Measurements from ENCODE around the gene RAPGEF6.
A peak's percentile ranks its signal among the peaks of the same experiment; 100 is the strongest.

Gene RAPGEF6

DNA sequence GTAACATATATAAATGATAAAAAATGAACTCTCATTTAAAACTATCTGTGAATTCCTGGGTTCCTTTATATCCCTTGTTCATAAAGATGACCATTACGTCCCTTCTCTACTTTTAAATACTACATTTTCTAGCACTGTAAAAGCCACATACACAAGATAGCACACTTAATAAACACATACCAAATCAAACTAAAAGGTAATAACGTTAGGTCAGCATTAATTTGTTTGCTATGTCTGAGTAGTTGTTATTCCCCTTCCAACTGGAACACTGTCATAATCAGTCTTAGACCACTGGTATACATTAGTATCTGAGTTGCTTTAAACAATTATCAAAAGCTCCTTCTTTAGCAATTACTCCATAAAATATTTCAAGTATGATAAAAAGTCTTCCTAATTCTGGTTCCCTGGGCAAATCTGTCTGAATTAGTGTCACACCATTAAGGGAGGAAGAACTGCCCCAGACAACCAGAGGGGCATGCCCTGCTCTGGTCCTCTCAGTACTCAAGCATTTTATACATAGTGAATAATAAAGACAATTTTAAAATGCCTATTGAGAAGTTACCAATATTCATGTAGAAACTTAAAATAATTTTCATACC lies 98.1 kb downstream of the RAPGEF6 start:
- no peak for DNase-seq

DNA sequence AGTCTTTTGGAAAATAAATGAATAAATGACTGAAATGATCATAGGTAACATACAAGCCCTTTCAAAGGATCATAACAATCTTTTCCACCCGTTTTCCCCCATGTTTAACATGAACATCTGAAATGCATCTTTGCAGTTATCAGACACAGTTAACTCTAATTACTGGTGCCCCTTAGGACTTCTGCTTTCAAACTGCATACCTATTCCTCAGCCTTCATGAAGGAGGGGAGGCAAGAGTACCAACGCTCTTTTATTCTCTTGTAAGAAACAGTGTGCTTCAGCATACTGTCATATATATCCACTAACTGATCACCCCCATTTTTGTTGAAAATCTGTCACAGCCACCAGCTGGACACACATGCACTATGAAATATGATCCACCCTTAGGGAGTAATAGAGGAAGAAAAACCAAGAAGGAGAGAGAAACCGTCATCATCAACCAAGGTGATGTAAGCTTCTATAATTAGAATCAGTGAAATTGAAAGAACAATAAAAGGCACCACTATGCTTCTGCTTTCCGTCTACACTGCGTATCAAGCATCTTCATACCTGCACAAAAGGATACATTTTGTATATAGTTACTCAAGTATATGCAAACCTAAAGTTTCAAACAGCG lies 98.7 kb downstream of the RAPGEF6 start:
- DNase-seq, result peak; percentile 48

DNA sequence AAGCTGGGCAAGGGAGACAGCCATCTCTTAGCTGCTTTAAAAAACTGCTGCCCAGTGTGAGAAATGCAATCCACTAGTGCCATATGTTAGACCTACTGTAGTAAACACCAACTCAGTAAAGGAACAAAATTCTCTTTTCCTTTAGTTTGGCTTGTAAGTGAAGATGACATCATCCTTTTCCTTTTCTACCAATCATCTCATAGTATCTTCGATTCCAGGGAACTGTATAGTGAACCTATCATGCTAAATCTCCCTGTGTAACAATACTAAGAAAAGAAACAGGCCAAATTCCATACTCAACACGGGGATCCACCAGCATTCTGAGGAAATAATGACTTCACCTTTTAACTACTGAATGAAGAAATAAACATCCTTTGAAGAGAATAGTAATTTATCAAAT lies 100.1 kb downstream of the RAPGEF6 start:
- DNase-seq, result no peak

- peak; percentile 34 for DNase-seq
Observed at GRCh38 chr5:131533836-131534235, 101.2 kb downstream of the RAPGEF6 start.

GRCh38 chr5:131532031-131532640 lies 102.9 kb downstream of the RAPGEF6 start:
- no peak for DNase-seq

GRCh38 chr5:131530706-131531331 lies 104.2 kb downstream of the RAPGEF6 start:
- DNase-seq, result no peak

- peak; percentile 63 for DNase-seq
Observed at GRCh38 chr5:131528682-131529081, 106.3 kb downstream of the RAPGEF6 start.

DNA sequence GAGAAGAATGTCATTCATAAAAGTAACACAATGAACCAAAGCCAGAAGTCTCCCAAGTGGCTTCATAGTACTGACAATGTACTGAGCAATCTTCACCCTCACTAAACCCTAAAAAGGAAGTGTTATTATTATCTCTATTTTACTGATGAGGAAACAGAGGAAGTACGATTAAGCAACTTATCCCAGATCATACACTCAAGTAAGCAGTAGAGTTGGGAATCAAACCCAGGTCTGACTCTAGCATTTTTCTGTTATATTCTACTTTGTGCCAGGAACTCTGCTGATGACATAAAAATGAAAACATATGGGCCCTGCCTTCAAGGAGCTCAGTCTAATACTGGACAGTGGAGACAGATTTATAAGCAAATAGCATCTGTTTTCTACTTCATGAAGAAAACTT lies 109.2 kb downstream of the RAPGEF6 start:
- peak; percentile 42 for DNase-seq

- DNase-seq, result no peak
Observed at GRCh38 chr5:131524431-131524830, 110.6 kb downstream of the RAPGEF6 start.

DNA sequence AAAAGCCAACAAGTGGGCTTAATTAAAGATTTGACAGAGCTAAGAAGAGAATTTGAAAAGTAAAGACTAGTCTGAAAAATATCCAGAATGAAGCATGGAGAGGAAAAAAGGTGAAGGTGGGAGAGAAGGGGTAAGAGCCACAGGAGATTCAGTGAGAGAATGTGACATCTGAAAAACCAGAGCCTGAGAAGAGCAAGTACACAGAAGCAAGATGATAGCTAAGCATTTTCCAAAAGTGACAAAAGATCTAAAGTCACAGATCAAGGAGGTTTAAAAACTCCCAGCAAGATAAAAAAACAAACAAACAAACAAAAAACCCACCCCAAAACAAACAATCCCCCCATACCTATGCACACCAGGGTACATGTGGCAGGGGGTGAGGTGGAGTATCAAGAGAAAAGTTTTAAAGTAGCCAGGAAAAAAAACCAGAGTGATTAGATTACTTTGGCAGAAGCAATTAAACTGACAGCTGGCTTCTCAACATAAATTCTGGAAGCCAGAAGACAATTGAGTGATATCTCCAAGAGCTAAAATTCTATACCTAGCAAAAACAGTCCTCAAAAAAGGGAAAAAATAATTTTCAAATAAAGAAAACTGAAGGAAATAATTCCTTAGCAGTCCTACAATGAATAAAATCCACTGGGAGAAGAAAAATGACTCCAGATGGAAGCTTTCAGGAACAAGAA lies 111.4 kb downstream of the RAPGEF6 start:
- no peak for DNase-seq

DNA sequence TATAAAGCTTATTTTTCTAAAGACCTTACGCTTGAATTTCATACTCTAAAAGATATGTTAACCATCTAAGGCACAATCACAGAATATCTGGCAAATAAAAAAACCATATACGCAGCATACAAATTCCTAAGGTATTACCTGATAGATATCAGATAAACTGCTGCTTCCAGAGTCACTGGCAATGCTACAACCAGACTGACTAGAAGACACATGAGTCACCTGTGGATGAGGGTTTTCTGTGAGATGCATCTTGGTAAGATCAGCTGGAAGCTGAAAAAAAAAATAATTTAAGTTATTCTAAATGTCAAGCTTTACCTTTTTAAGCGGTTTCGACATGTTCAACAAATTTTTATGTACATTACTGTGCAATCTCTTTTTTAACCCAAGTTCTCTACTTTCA lies 113.8 kb downstream of the RAPGEF6 start:
- no peak for DNase-seq

GRCh38 chr5:131515348-131515747 lies 119.7 kb downstream of the RAPGEF6 start:
- no peak for DNase-seq

DNA sequence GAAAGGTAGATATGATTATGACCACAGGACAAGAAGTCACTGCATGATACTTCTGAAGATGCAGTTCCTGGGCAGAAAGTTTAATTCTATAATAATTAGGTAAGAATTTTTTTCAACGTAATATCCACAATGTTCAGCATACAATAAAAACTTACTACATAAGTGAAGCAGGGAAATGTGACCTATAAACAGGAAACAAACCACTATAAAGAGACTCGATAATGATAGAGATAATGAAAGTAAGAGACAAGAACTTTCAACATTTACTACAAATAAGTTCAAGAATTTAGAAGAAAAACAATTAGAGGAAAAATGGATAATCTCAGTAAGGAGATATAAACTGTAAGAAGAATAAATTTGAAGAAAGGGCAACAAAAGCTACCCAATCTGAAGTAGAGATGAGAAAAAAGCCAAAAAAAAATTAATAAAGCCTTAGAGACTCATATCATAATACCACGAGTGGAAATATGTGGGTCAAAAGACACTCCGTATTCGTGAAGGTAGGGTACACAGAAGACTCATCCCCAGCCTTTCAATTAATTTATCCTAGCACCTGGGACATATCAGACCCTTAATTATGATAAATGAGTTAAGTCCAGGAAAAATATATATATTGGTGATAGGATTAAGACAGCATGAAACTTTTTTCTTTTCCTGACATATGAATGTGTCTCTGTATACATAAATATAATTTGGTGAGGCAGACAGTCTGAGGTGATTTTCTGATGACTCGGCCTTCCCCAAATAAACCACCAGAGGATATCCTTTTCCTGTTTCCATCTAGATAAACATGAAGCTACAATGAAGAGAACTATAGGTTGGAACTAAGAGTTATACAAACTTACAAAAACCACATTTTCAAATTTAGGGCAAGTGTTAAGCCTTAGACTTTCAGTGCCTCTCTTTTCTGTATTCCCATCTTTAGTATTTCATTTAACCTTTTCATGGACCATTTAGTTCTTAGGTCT lies 120.4 kb downstream of the RAPGEF6 start:
- peak; percentile 76 for DNase-seq

DNA sequence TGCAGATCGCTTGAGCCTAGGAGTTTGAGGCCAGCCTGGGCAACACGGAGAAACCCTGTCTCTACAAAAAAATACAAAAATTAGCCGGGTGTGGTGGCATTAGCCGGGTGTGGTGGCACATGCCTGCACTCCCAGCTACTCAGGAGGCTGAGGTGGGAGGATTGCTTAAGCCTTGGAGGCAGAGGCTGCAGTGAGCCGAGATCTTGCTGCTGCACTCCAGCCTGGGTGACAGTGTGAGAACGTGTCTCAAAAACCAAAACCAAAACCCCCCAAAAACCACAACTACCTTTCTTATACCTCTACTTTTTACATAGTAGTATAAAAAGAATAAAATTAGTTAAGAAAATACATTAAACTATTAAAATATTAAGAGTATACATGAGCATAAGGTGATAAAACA lies 121.2 kb downstream of the RAPGEF6 start:
- DNase-seq, result no peak

DNA sequence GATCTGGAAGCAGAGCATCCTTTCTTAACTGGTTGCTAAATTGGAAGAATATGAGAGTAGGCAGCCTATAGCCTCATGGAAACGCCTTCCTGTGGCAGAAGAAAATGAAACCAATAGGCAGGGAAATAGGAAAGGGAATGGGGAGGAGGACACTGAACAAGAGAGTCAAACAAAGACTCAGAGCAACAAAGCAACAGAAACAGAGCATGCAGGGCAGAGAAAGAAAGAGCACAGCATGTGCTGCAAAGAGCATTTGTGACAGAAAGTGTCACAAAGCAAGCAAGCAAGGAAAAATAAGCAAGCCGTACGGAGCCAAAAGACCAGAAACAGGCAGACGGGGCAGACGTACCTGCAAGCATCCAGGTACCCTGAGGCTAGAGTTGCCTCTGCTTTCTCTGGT lies 123.1 kb downstream of the RAPGEF6 start:
- no peak for DNase-seq

- DNase-seq, result no peak
Observed at GRCh38 chr5:131509801-131510200, 125.2 kb downstream of the RAPGEF6 start.

- DNase-seq, result no peak
Observed at GRCh38 chr5:131505237-131505908, 129.7 kb downstream of the RAPGEF6 start.

DNA sequence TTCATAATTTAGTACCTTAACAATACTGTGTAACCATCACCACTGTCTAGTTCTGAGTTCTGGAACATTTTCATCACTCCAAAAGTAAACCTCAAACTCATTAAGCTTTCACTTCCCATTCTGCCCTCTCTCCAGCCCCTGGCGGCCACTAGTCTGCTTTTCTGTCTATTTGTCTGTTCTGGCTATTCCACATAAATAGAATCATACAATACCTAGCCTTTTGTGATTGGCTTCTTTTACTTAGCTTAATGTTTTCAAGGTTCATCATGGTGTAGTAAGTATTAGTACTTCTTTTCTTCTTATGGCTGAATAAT lies 138.7 kb downstream of the RAPGEF6 start:
- DNase-seq, result no peak

- DNase-seq, result no peak
Observed at GRCh38 chr5:131495536-131496399, 139.3 kb downstream of the RAPGEF6 start.

DNA sequence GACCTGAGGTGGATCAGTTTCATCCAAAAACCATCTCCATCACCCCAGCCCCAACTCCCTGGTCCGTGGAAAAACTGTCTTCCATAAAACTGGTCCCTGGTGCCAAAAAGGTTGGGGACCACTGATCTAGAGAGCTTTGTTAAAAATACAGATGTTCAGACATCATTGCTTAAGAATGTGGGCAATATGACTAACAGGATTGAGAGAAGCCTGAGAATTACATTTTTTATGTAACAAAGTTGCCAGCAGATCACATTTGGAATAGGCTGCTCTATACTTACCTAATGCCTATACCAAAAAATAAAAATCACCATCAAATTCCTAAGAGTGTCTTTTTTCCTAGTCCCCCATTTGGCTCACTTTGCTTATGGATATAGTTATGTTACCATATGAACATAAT lies 143.3 kb downstream of the RAPGEF6 start:
- DNase-seq, result no peak

DNA sequence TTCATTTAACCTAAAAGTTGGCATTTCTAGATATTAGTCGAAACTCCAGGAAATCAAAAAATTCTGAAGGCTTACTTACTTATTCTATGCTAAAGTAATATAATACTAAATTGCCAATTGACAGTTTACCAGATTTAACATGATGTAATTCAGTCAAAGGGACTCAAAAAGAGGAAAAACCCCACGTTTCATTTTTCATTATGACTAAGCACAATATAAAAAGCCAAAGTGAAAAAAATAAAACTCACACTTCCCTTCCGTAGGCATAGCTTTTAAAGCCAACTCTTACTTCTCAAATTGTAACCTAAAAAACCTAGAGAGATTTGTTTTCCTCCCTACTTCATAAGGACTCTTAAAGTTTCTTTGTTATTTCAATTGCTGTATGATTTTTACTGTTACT lies 146.6 kb downstream of the RAPGEF6 start:
- DNase-seq, result peak; percentile 76
